Suprapubic skin (tissue), 4 donors: Measurements from ENCODE around the gene KIF20B.

ENCODE experiments used
- EP300 ChIP-seq: sonication (generic); formaldehyde crosslinking; IDR thresholded peaks from one replicate; pipeline ENCODE4 v1.6.1; 2017; ENCODE audit warnings: antibody characterized with exemption
- POLR2A ChIP-seq, 2 donors: fragments of 450-650 bp; IDR thresholded peaks; one replicate each; pipeline ENCODE4 v1.6.1; 2017; ENCODE audit warnings: antibody characterized with exemption in 2 of 2, mild to moderate bottlenecking in 2 of 2, moderate library complexity in 2 of 2
- POLR2AphosphoS5 ChIP-seq, 3 donors: sonication (generic); formaldehyde crosslinking; IDR thresholded peaks; one replicate each; pipeline ENCODE4 v1.6.1; 2017; ENCODE audit warnings: antibody characterized with exemption in 3 of 3
- TF ChIP-seq, protein P1 (sequence below), 2 donors: fragments of 200-600 bp in 1 of 2; fragments of 450-650 bp in 1 of 2; sonication (generic) in 1 of 2; IDR thresholded peaks; one replicate each; pipeline ENCODE4 v1.5.1; 2016 to 2019; ENCODE audit warnings: antibody characterized with exemption in 2 of 2, mild to moderate bottlenecking in 1 of 2, moderate library complexity in 1 of 2

GRCh38 chr10:89669985-89670384 is 31.4 kb upstream of the KIF20B start:
- TF ChIP-seq, protein P1, sequence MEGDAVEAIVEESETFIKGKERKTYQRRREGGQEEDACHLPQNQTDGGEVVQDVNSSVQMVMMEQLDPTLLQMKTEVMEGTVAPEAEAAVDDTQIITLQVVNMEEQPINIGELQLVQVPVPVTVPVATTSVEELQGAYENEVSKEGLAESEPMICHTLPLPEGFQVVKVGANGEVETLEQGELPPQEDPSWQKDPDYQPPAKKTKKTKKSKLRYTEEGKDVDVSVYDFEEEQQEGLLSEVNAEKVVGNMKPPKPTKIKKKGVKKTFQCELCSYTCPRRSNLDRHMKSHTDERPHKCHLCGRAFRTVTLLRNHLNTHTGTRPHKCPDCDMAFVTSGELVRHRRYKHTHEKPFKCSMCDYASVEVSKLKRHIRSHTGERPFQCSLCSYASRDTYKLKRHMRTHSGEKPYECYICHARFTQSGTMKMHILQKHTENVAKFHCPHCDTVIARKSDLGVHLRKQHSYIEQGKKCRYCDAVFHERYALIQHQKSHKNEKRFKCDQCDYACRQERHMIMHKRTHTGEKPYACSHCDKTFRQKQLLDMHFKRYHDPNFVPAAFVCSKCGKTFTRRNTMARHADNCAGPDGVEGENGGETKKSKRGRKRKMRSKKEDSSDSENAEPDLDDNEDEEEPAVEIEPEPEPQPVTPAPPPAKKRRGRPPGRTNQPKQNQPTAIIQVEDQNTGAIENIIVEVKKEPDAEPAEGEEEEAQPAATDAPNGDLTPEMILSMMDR (IDR thresholded peaks at IDR 0.05) = no peak
- TF ChIP-seq POLR2A (IDR thresholded peaks at IDR 0.05) (no peak), EP300 (no peak), POLR2AphosphoS5 (IDR thresholded peaks at IDR 0.05) (no peak)
